BLaER1 treated with 17β-estradiol and CSF1 and Interleukin-3, amounts not matched to agents 10 nM and 100 nM (cell line): Measurements from ENCODE around the gene RAB15.

Experiments used
- H3K27ac ChIP-seq, 11 experiments: shearing (Covaris generic); formaldehyde crosslinking; 2 replicates each; pipeline ENCODE4 v1.8.1; 2022
- H3K27me3 ChIP-seq, 11 experiments: shearing (Covaris generic); formaldehyde crosslinking; 2 replicates each; pipeline ENCODE4 v1.8.1; 2022
- H3K36me3 ChIP-seq, 11 experiments: shearing (Covaris generic); formaldehyde crosslinking; 2 replicates each; pipeline ENCODE4 v1.8.1; 2022
- H3K4me1 ChIP-seq, 10 experiments: shearing (Covaris generic); formaldehyde crosslinking; 2 replicates each; pipeline ENCODE4 v1.8.1; 2022
- H3K4me2 ChIP-seq, 11 experiments: shearing (Covaris generic); formaldehyde crosslinking; 2 replicates each; pipeline ENCODE4 v1.8.1; 2022
- H3K4me3 ChIP-seq, 10 experiments: shearing (Covaris generic); formaldehyde crosslinking; 2 replicates each; pipeline ENCODE4 v1.8.1; 2022
- H3K9ac ChIP-seq, 11 experiments: shearing (Covaris generic); formaldehyde crosslinking; 2 replicates each; pipeline ENCODE4 v1.8.1; 2022
- H3K9me3 ChIP-seq, 11 experiments: shearing (Covaris generic); formaldehyde crosslinking; replicated peaks in 1 of 11; 2 replicates each; pipeline ENCODE4 v1.8.1; 2022
- H4K20me1 ChIP-seq, 11 experiments: shearing (Covaris generic); formaldehyde crosslinking; 2 replicates each; pipeline ENCODE4 v1.8.1; 2022
- Cebpa-rat ChIP-seq, 11 experiments: shearing (Covaris generic); IDR thresholded peaks; 2 replicates each; pipeline ENCODE4 v1.8.1; 2022

The RAB15 gene

DNA sequence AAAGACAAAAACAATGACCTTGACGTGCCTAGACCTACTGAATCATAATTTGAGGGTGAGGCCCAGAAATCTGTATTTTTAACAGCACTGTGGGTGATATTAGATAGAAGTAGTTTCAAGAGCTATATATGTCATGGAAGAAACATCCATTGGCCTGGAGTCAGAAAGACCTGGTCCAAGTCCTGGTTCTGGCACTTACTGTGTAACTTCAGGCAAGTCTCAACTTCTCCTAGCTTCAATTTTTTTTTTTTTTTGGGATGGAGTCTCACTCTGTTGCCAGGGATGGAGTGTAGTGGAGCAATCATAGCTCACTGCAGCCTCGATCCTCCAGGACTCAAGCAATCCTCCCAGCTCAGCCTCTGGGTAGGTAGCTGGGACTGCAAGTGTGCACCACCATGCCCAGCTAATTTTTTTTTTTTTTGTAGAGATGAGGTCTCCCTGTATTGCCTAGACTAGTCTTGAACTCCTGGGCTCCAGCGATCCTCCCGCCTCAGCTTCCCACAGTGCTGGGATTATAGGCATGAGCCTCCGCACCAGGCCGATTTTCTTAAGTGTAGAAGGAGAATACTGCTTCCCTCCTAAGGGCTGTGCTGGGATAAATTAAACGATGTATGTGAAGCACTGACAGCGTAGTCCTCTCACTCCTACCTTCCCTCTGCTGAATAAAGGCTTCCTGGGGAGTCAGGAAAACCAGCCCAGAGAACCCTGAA, 15.3 kb downstream of the RAB15 start:
- Histone ChIP-seq H3K27me3 (no peaks in the 10 kb centered on the region), H3K4me2 (no peak overlapping the region), H4K20me1 (peaks cover 0 to 27% (median 11%) of the 10 kb centered on the region in 11 experiments; a peak in 7 of 22 replicates), H3K4me3 (no peak overlapping the region), H3K9me3 (no peaks in the 10 kb centered on the region), H3K36me3 (peaks cover 0 to 41% (median 19%) of the 10 kb centered on the region in 11 experiments; a peak in 15 of 22 replicates), H3K9ac (no peak overlapping the region), H3K27ac (no peak overlapping the region), H3K4me1 (peaks cover 14 to 49% (median 36%) of the 10 kb centered on the region in 10 experiments)
- no peak for TF ChIP-seq Cebpa-rat (IDR thresholded peaks at IDR 0.05)

DNA sequence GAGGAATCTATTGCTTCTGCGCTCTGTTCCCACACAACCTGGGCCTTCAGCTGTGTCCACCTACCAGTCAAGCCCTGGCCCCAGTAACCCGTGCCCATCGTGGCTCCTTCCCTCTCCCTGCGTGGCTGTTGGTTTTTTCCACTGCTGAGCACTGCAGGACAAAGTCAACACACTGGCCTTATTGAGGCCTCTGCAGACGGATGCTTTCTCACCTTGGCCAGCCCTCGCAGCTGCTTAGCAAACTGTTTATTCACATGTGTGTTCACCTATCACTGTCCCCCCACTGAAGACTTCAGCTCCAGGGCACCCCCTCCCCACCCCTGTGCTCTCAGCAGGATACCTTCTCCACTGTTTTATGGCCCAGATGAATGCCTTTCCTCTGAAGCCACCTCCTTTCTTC, 16.8 kb downstream of the RAB15 start:
- H3K4me1 ChIP-seq = peaks cover 19 to 39% (median 28%) of the 10 kb centered on the region in 10 experiments
- peaks cover 10 to 57% (median 31%) of the 10 kb centered on the region in 11 experiments; a peak in 20 of 22 replicates for H3K36me3 ChIP-seq
- H3K9me3 ChIP-seq = no peaks in the 10 kb centered on the region
- no peak overlapping the region for H3K4me2 ChIP-seq
- no peak overlapping the region for H3K9ac ChIP-seq
- peaks cover 0 to 35% (median 6%) of the 10 kb centered on the region in 11 experiments; a peak in 7 of 22 replicates for H4K20me1 ChIP-seq
- H3K4me3 ChIP-seq = no peak overlapping the region
- H3K27me3 ChIP-seq = no peaks in the 10 kb centered on the region
- no peak for TF ChIP-seq Cebpa-rat (IDR thresholded peaks at IDR 0.05)
- H3K27ac ChIP-seq = no peak overlapping the region

DNA sequence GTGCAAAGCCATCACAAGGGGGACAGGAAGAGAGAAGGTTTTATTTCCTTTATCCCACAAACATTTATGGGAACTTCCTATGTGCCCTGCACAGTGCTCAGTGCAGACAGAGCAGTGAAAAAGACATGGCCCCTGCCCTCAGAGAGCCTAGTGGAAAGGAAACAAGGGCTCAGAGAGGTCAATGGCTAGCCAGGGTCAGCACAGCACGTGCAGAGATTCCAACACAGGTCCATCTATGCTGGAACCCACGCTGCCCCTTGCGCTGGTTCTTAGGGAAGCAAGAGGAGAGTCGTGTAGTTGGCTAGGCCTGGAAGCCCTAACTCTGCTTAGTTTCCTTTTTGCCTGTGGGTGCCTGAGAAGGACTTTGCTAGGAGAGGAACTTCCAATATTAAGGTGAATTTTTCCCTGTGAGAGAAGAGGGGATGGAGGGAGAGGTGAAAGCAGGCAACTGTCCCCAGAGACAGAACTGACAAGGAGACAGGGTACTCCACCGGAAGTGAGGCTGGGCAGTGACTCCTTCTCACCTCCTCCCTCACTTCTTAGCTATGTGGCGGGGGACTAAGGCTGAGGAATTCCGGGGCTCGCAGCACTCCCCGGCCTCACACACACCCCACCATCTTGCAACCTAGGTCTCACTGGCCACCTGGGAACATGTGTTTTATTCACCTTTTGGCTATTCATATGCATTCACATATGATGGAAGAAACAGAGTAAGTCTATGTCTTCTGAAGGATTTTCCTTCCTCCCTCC, 17.5 kb downstream of the RAB15 start:
- Histone ChIP-seq H3K36me3 (peaks cover 13 to 63% (median 38%) of the 10 kb centered on the region in 11 experiments; a peak in 21 of 22 replicates), H3K4me1 (peaks cover 19 to 34% (median 25%) of the 10 kb centered on the region in 10 experiments), H3K9me3 (no peaks in the 10 kb centered on the region), H4K20me1 (peaks cover 0 to 35% (median 6%) of the 10 kb centered on the region in 11 experiments; a peak in 7 of 22 replicates), H3K9ac (no peak overlapping the region), H3K27ac (no peak overlapping the region), H3K4me3 (no peak overlapping the region), H3K27me3 (no peaks in the 10 kb centered on the region), H3K4me2 (0 out of 22 replicates have a peak overlapping the region, but pooled peaks of 1 of the 11 experiments have one; percentile 65)
- TF ChIP-seq Cebpa-rat (IDR thresholded peaks at IDR 0.05) = no peak

DNA sequence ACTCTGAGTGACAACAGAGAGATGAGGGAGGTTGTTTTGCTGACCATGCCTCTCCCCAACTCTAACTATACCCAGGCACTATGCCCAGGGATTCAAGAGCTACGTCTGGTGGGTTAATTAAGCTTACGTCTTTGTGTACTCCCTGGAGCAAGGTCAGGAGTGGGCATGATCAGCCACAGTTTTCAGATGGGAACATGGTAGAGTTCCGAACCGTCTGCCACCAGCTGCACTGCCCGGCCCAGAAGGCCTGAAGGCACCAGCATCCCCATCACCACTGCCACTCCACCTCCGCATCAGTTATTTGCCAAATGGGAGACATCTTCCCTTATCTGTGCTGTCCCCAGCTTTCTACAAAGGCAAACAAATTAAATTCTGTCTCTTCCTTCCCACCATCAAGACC, 18.5 kb downstream of the RAB15 start:
- H3K4me2 ChIP-seq = peak overlapping the region in 7 of 11 experiments; percentile 63 to 82 (median 74); a peak in 14 of 22 replicates
- H4K20me1 ChIP-seq = peaks cover 0 to 31% (median 6%) of the 10 kb centered on the region in 11 experiments; a peak in 8 of 22 replicates
- H3K9me3 ChIP-seq = no peaks in the 10 kb centered on the region
- H3K36me3 ChIP-seq = peaks cover 20 to 68% (median 46%) of the 10 kb centered on the region in 11 experiments; a peak in 21 of 22 replicates
- H3K27me3 ChIP-seq = no peaks in the 10 kb centered on the region
- no peak overlapping the region for H3K9ac ChIP-seq
- H3K4me1 ChIP-seq = peaks cover 19 to 34% (median 25%) of the 10 kb centered on the region in 10 experiments
- no peak for TF ChIP-seq Cebpa-rat (IDR thresholded peaks at IDR 0.05)
- no peak overlapping the region for H3K4me3 ChIP-seq
- peak overlapping the region in 1 of 11 experiments; percentile 60; a peak in 1 of 22 replicates for H3K27ac ChIP-seq

DNA sequence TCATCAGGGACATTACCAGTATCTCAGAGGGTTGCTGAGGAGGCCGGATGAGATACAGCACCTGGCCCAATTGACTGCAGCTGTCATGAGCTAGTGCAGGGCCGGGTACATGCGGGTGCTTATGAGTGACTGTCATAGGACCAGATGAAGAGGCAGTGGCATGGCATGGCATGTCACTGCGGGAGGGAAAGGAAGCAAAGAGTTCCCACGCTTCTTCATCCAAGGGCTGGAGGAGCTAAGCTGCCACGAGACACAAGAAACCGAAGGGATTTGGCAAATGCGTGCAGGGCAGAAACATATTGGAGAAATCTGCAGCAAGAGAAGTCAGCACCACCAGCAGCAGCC, 18.9 kb downstream of the RAB15 start:
- peak overlapping the region in 8 of 11 experiments; percentile 41 to 82 (median 71); a peak in 16 of 22 replicates for H3K4me2 ChIP-seq
- H3K9ac ChIP-seq = peak overlapping the region in 1 of 11 experiments; percentile 26; a peak in 1 of 22 replicates
- peak overlapping the region in 4 of 11 experiments; percentile 56 to 60 (median 60); a peak in 5 of 22 replicates for H3K27ac ChIP-seq
- peaks cover 24 to 72% (median 50%) of the 10 kb centered on the region in 11 experiments; a peak in 21 of 22 replicates for H3K36me3 ChIP-seq
- H4K20me1 ChIP-seq = peaks cover 0 to 33% (median 6%) of the 10 kb centered on the region in 11 experiments; a peak in 8 of 22 replicates
- H3K4me3 ChIP-seq = no peak overlapping the region
- H3K4me1 ChIP-seq = peaks cover 19 to 34% (median 25%) of the 10 kb centered on the region in 10 experiments
- H3K27me3 ChIP-seq = no peaks in the 10 kb centered on the region
- no peak for TF ChIP-seq Cebpa-rat (IDR thresholded peaks at IDR 0.05)
- H3K9me3 ChIP-seq = no peaks in the 10 kb centered on the region

DNA sequence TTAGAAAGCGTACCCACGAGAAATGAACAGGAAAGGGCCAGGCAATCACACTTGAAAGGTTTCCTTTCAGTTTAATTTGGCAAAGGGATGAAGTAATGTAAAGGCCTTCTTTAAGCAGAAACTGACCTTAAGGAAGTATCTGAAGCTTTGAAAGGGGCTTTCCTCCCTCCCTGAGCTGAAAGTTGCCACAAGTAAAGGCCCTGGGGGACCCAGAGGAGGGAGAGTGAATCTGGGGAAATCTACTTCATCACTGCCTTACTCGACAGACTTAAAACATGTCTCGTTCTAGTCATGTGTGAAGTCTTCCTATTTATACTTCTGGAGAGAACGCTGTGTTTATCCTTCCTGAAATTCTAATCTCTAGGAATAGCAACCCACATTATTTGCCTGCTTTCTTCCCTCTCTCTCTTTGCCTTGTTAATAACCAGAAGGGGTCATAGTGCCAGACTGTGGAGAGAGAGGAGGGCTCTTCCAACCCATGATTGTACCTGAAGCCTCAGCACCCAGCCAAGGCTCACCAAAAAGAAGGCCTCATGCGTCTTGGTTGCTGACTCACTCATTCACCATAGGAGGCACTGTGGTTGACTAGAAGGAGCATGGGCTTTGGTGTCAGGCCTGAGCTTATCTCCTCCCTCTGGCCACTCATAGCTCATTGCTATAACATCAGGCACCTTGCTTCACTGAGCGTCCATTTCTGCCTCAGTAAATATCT, 19.4 kb downstream of the RAB15 start:
- Histone ChIP-seq H3K27ac (peak overlapping the region in 10 of 11 experiments; percentile 4 to 60 (median 40); a peak in 16 of 22 replicates), H4K20me1 (peaks cover 0 to 38% (median 6%) of the 10 kb centered on the region in 11 experiments; a peak in 8 of 22 replicates), H3K4me3 (0 out of 20 replicates have a peak overlapping the region, but pooled peaks of 1 of the 10 experiments have one; percentile 13), H3K4me1 (peaks cover 19 to 34% (median 25%) of the 10 kb centered on the region in 10 experiments), H3K27me3 (no peaks in the 10 kb centered on the region), H3K4me2 (peak overlapping the region; percentile 21 to 82 (median 65); a peak in 21 of 22 replicates), H3K9me3 (no peaks in the 10 kb centered on the region), H3K9ac (peak overlapping the region in 6 of 11 experiments; percentile 7 to 51 (median 24); a peak in 5 of 22 replicates), H3K36me3 (peaks cover 27 to 77% (median 55%) of the 10 kb centered on the region in 11 experiments; a peak in 21 of 22 replicates)
- TF ChIP-seq Cebpa-rat (IDR thresholded peaks at IDR 0.05) = no peak

DNA sequence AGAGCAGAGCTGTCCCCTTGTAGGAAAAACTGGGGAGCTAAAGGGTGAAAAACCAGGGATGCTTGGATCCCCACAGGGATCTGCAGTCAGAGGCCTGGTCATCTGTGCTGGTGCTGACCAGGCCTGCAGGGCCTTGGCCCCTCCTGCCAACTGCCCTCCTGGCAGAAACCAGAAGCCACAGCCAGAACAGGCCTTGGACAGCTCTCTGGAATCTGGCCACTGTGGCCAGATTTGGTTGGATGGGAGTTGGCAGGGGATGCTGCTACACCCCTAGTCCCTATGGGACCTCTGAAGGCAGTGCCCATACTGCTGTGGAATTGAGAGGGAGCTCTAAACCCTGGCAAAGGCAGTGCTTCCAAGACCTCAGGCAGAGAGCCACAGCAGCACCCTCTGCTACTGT, 20.4 kb downstream of the RAB15 start:
- Histone ChIP-seq H3K4me1 (peaks cover 19 to 36% (median 25%) of the 10 kb centered on the region in 10 experiments), H3K27ac (peak overlapping the region in 1 of 11 experiments; percentile 56; a peak in 1 of 22 replicates), H3K36me3 (peaks cover 30 to 78% (median 66%) of the 10 kb centered on the region in 11 experiments), H4K20me1 (peaks cover 0 to 42% (median 6%) of the 10 kb centered on the region in 11 experiments; a peak in 8 of 22 replicates), H3K9ac (no peak overlapping the region), H3K4me3 (no peak overlapping the region), H3K27me3 (no peaks in the 10 kb centered on the region), H3K9me3 (no peaks in the 10 kb centered on the region), H3K4me2 (peak overlapping the region in 10 of 11 experiments; percentile 21 to 81 (median 64); a peak in 12 of 22 replicates)
- TF ChIP-seq Cebpa-rat (IDR thresholded peaks at IDR 0.05) = no peak

DNA sequence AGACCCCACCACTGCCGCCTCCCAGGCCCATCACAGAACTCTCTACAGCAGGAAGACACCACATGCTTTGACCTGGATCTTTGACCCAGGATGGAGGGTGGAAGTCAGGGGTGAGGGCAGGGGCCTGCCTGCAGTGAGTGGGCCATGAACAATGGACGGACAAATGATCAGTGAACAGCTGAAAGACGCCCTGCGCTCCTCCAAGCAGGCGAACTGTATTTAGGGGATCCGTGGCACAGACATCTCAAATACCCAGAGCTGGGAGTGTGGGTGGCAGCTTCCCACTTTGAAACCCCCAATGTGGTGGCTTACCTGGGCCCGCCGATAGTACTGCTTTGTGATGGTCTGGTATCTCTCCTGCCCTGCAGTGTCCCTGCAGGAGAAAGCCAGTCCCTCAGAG, 20.8 kb downstream of the RAB15 start:
- Histone ChIP-seq H3K4me2 (peak overlapping the region in 1 of 11 experiments; percentile 81; a peak in 2 of 22 replicates), H3K27ac (no peak overlapping the region), H3K4me1 (peaks cover 19 to 40% (median 27%) of the 10 kb centered on the region in 10 experiments), H3K9ac (no peak overlapping the region), H3K4me3 (no peak overlapping the region), H4K20me1 (peaks cover 0 to 46% (median 6%) of the 10 kb centered on the region in 11 experiments; a peak in 8 of 22 replicates), H3K36me3 (peaks cover 34 to 81% (median 66%) of the 10 kb centered on the region in 11 experiments), H3K27me3 (no peaks in the 10 kb centered on the region), H3K9me3 (no peaks in the 10 kb centered on the region)
- no peak for TF ChIP-seq Cebpa-rat (IDR thresholded peaks at IDR 0.05)
